ENCODE results near the gene FRMD6.

The FRMD6 gene

DNA sequence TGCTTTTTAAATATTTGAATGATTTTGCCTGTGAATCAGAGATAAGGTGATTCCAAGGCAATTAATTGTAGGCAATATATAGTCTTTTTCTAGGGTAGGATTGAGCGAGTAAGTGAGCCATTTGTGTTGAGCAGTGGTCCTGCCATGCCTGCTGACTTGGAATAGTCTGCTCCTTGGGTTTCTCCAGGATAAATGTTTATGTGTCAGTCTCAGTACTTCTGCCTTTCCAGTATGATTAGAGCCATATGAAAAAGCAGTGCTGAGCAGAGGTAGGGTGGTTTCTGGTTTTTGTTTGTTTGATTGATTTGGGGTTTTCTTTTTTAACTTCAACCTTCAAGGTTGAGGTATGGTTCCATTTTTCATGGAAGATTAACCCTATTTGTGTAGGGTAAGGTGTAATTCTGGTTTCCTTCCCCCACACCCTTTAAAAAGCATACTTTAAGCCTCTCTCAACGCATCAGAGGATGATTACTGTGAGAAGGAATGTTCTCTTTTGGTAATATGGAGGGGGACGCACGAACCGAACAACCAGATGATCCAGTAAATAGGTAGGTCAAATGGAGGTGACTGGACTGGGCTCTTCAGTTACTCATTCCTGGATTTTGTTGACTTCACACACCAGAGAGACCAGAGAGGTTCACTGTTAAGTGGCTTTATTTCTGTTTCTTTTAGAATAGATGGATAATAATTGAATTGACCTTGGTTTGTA, 22.7 kb downstream of the FRMD6 start:
- no peak for DNase-seq

DNA sequence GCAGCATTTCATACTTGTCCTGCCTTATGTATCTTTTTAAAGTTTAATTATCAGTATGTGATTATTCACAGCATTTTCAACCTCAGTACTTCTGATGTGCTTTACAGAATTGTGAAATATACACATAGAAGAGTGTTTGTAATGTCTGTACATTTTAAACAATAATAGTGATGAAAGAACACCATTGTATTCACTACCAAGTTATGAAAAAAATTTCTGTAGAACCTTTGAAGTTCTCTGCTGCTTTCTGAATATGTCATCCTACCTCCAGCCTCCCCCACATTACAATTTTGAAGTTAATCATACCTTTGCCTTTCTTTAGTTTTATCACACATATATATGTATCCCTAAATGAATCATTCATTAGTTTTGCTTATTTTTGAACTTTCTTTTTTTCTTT, 24.8 kb downstream of the FRMD6 start:
- DNase-seq, result no peak

DNA sequence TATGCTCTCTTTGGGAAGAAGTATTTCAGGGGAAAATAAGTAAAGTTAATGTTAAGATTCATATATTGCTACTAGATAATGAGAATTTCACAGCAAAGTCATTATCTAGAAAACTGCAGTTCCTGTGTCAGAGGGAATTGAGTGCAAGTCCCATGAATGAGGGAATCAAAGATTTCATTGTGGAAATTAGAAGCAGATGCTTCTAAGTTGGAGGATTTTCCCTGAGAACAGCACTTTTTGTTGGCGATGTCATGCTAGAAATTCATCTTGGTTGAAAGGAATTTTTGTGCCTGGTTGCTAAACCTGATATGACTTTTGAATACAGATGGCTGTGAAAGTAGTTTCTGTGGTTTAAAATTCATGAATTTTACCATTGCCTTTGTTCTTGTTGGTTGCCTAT, 25.6 kb downstream of the FRMD6 start:
- DNase-seq, result no peak

DNA sequence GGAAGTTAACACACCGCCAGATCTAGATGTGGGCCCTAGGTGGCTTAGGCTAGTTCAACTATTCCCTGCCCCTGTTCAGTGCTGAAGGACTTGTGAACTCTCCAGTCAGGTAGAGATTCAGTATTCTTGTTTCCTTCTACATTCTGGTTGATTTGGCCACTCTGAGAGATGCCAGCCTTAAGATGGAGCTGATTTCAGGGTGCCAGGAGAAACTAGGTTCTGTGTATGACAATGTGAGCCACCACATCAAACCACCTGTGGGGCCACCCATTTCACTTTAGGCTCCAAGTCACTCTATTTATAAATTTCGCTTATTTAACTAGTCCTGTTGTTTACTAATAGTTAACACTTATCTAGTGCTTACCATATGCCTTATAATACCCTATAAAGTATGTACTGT, 26.0 kb downstream of the FRMD6 start:
- no peak for DNase-seq

DNA sequence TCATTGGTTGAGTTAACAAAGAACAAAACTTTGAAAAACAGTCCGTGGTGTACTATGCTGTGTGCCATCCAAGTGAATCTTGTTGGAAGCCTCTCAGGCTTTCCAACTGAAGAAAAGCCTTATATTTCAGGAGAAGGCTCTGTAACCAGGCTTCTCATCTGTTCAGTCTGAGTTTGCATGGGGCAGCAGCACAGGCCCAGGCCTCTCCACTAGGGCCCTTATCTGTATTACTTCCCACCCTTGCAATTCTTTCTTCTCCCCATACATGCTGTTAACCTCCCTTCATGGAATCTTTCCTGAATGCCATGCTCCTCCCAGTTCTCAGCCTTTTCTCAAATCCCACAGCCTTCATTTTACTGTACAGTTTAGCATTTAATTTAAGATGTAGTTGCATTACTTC, 28.3 kb downstream of the FRMD6 start:
- DNase-seq, result no peak

DNA sequence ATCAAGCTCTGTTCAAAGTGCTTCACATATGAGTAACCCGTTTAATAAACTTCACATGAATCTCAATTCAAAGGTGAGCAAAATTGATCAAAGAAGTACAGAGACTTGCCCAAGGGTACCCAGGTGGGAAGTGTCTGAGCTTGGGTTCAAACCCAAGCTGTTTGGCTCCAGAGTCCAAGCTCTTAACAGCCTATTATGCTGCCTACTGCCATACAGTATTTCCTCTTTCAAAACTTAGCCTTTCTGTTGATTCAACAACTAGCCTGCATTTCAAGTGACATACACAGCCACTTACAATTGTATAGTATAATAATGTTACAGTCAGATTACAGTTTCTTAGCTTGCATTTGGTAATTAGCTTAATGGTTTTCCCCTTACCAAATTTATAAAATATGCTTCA, 29.7 kb downstream of the FRMD6 start:
- DNase-seq, result no peak

DNA sequence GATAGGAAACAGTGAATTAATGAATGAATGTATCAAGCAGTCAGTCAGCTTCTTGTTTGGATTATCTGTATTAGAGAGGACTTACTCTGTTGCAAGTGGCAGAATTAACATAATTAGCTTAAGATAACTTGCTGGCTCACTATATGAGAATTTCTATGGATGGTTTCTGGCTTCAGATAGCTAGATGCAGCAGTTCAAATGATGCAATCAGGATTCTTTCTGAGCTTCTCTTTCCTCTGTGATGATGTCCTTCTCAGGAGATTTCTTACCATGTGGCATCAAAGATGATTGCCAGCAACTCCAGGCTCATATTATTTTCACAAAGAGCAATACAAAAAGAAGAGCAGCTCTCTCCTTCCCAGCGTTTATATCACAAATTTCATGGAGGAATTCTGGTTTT, 30.7 kb downstream of the FRMD6 start:
- no peak for DNase-seq

DNA sequence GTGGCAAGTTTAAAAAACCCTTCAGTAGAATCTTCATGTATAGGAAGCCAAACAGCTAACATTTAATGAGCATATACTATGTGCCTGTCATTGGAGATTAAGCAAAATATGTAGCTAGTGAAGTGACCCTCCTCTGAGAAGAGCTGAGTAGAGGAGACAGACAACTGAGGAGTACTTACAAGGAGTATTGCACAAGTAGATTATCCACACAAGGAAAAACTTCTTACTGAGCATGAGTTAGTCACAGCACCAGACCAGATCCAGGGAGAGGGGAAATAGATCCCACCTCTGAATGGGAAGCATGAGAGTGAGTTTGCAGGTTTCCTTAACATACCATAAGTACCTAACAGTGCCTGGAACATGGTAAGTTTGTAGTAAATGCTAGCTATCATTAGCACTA, 33.0 kb downstream of the FRMD6 start:
- no peak for DNase-seq

DNA sequence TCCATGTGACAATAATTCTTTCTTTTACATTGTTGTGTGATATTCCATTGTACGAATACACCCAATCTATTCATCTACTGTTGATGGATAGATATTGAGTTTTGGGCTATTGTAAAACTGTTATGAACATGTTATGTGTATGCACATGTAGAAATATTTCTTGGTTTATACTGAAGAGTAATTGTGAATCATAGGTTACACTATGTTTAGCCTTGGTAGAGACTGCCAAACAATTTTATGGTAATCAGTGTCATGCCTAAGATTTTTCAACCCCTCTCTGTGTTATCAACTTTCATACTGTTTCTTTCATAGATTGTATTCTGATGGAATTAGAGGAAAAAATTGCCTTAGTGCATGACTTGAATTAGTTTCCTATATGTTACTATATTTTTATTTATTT, 39.5 kb downstream of the FRMD6 start:
- no peak for DNase-seq

DNA sequence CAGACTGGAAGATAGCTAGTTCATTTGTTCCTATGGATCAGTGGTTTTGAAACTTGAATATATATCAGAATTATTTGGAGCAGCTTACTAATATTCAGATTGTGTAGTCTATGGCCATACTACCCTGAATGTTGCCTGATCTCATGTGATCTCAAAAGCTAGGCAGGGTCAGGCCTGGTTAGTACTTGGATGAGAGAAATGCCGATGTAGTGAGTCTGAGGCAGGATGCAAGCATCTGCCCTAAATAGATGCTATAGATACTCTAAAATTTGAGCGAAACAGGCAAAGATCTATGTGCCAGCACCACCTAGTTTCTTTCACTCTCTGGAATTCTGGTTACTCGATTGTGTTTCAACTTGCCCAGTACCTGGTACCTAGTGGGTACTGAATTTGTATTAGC, 40.9 kb downstream of the FRMD6 start:
- no peak for DNase-seq

DNA sequence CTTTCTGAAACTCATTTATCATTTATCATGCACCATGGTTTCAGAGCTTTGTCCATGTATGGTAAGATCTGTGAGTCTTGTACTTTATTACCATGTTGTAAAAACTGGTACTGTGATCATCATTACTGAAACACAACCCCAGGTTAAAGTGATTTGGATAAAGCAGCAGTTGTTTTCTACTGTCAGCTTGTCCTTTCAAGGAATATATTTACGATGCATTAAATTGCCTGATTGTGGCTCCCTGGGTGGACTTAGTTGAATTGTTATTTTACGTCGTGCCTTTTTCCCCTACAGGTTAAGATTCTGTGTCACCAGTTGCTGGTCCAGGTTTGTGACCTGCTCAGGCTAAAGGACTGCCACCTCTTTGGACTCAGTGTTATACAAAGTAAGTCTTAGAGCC, 46.1 kb downstream of the FRMD6 start:
- DNase-seq, result no peak

DNA sequence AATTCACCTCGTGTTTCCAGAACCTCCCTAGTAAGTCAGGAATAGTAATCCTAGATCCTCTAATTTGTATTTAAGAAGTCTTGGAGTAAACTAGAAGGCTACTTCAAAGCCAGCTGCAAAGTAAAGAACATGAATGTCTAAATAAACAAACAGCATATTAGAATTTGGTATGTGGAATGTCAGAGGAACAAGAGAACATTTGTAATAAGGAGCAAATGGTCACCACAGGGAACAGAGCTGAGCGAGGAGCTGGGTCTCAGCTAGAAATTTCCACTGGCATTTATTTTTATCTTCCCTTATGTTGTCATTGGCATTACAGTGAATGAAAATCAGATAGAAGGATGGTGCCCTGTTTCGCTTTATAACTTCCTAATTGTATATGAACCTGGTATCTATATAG, 50.2 kb downstream of the FRMD6 start:
- no peak for DNase-seq

DNA sequence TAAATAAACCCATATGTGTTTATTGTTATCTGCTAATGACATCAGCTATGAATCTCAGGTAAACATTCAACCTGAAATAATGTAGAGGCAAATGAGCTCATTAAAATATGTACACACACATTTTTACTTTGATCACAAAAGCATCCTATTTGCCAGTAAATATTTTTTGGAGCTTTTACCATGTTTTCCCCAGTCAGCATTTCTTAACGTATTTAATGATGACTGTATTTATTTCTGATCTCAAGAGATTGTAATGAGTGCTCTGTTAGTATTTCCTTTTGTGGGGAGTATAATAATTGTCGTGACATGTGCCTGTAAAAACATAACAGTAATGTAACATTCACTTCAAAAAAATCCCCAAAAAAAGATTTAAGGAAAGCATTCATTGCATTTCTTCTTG, 52.1 kb downstream of the FRMD6 start:
- DNase-seq, result no peak

DNA sequence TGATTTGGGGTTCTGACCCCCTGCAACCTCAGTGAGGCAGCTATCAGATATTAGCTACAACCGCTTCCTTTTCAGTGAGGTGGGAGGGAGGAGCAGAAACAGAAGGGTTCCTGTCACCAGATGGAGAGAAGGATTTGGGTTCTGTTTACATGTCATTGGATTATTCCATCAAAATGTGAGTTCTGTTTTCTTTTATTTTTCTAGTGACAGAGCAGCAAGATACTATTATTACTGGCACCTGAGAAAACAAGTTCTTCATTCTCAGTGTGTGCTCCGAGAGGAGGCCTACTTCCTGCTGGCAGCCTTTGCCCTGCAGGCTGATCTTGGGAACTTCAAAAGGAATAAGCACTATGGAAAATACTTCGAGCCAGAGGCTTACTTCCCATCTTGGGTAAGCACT, 52.8 kb downstream of the FRMD6 start:
- DNase-seq, result no peak

DNA sequence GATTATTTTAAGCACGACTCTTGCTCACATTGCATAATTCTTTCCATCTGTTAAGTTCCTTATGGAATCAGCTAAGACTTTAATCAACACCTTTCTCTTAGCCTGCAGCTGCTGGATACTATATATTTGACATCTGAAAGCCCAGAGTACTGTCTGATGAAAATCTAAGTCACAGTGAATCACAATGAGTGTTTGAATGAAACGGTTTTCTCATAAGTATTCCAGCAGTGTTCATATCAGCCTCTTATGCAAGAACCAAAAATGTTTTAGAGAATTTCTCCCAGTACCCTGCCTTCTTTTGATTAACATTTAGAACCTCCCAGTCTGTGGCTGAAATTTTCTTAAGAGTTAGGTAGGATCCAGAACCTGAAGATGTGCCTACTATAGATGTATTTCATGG, 55.6 kb downstream of the FRMD6 start:
- no peak for DNase-seq

DNA sequence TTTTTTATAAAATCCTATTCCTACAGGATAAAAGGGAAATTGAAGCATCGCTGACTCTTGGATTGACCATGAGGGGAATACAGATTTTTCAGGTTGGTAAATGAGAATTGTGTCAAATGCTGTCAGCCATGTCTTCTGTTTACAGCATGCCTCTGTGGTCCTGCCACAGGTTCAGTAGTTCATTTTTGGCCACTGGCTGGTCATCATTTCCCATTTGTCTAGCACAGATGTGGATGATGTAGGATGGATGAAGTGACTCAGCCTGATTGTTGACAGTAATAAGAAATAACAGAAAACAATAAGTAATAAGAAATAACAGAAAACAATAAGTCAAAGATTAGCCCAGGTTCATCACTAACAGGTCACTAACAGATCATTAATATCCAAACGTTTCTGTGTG, 59.8 kb downstream of the FRMD6 start:
- no peak for DNase-seq

DNA sequence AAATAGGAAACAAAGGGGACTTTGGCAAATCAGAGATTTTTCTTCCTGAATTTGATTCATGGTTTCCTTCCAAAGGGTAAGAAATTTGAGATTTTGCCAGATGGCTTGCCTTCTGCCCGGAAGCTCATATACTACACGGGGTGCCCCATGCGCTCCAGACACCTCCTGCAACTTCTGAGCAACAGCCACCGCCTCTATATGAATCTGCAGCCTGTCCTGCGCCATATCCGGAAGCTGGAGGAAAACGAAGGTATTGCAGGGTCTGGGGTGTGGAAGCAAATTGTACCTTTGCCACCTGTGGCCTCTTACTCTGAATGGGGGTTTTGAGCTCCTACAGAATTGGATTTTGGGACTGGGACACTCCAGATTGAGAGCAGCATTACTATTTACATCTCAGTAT, 63.5 kb downstream of the FRMD6 start:
- no peak for DNase-seq

DNA sequence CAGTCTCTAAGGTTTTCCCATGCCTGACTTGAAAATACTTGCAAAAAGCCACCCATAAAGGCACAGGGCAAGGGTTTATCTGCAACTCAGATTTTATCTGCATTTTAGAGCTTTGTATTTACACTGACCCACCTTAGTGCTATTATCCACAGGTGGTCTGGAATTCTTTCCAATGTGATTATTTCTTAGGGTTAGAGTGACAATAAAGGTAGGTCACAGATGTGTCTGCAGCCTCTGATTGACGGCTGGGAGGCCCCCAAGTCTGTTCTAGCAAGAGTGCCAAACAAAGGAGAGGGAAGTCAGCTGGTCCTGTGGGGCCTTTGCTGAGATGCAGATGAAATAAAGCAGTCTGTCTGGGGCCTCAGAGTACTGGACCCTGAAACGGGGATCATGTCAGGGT, 64.0 kb downstream of the FRMD6 start:
- no peak for DNase-seq

DNA sequence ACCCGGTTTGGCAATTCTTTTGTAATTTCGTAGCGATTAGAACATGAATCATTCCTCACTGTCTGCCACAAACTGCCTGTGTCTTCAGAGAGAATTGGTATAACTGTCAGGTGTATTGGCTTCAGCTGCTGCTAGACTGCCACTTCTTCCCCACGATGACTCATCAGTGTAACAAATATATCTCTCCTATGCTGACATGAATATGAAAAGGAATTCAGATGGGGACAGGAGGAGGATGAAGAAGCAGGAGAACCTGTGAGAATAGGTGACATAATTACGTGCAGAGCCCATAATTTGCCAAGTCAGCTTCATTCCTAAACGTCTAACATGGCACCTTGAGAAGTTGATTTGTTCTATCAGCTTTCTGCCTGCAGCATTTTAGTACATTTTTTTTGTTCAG, 64.9 kb downstream of the FRMD6 start:
- DNase-seq, result no peak

DNA sequence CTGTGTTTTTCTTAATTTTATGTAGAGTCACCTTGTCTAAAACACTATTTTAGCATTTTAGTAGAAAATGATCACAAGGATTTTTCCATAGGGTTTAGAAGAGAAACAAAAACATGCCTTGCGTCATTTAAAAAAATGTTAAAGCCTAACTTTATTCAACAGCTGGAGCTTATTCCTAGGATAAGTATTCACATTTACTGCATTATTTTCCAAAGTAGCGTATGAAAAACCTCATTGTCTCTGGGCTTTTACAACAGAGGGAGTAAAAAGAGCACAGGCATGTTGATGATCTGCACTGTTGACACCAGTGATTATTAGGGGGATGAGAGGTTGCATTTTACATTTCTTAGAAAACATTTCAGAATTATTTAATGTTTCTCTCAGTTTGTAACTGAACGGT, 66.1 kb downstream of the FRMD6 start:
- DNase-seq, result no peak

DNA sequence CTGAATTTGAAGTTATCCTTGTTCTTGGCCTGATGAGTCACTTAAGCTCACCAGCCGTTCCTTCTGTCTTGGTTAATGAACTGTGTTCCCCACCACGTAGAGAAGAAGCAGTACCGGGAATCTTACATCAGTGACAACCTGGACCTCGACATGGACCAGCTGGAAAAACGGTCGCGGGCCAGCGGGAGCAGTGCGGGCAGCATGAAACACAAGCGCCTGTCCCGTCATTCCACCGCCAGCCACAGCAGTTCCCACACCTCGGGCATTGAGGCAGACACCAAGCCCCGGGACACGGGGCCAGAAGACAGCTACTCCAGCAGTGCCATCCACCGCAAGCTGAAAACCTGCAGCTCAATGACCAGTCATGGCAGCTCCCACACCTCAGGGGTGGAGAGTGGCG, 68.2 kb downstream of the FRMD6 start:
- no peak for DNase-seq

DNA sequence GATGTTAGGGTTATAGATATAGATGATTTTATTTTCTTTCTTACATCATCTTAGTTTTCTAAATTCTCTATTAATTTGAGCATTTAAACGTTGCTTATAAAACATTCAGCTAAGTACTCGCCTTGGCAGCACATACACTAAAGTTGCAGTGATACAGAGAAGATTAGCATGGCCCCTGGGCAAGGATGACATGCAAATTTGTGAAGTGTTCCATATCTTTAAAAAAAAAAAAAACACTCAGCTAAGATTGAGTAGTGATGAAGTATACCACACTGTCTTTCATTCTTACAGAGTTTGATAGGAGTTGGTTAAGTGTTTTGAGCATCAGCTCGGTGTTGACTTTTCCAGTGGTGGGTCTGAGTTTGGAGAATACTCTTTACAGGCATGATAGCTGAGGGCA, 72.3 kb downstream of the FRMD6 start:
- no peak for DNase-seq

DNA sequence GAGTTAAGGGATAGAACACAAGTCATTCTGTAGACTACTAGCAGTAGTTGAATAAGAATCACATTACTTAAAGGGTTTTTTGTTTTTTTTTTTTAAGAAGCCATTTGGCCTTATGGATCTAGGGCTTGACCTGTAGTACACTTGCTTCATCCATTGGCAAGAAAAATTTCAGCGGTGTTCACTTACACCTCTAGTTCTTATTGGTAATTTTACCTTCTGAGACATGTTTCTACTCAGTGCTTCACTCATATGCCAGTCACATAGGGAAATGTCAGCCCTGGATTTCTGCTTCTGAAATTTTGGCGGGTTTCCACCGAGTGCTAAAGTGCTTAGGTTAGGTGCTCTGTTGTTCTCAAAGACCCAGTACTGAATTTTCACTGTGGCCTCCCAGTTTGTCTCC, 72.9 kb downstream of the FRMD6 start:
- DNase-seq, result no peak

DNA sequence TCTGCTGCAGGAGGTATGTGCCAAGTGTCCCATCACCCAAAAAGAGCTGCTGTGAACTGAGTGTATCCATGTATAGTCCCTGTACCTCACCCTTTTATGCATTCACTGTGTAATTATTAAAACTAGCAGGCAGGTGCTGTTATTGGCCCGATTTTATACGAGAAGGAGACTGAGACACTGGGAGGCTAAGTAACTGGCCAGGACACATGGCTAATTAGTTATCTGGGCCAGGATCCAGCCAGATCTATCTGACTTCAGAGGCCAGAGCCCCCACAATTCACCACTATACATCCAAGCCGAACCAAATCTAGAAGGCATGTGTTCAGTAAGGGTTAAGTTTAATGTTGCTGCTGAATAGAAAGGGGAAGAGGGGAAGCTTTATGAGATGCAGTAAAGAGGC, 73.4 kb downstream of the FRMD6 start:
- DNase-seq, result no peak

DNA sequence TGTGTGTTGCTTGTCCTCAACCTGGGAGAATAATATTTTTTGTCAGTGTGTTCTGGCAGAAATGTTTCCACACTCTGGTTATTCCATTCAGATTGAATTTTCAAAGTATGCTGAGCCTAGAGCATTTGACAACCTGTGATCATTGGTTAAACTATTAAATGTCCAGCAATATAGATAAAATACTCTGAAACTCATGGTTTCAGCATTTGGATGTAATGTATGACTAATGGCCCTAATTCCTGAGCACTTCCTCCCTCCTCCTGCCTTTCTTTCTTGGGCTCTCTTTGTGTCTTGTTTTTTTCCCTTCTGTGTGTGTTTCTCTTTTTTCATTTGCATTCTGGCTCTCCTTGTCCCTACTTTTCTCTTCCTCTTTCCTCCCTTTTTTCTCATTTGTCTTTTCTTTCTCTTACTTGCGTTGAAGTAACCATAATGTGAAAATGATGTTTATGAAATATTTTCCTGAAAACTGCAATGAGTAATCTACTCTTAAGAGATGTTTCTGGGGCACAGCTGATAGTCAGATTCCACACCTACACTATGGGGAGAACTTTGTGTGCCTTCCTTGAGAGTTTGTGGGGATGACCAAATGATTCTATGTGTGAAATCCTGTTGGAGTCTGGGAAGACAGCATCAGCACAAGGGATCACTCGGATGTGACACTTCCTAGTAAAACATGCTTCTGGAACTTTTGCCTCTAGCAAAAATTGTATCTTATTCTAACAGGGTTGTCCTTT, 74.6 kb downstream of the FRMD6 start:
- no peak for DNase-seq
